HAP-1 (cell line): ENCODE results near the gene DDIT4.
A peak's percentile ranks its signal among the peaks of the same experiment; 100 is the strongest.
"Not testable (repeated sequence)": the region's sequence is repeated elsewhere in the genome, so short reads cannot be mapped to it uniquely, and the experiment has no call there.

Source experiments
- DNase-seq, 2 experiments: peaks; one replicate each; pipeline ENCODE4 v3.0.0-alpha.2; 2016 to 2020; ENCODE audit warnings: low spot score in 2 of 2
- H3K27me3 ChIP-seq: fragments of 250-450 bp; sonication (Bioruptor Pico); 2 replicates; pipeline ENCODE4 v1.5.1; 2020; ENCODE audit warnings: low read depth, mild to moderate bottlenecking, moderate library complexity
- H3K36me3 ChIP-seq: fragments of 250-450 bp; sonication (Bioruptor Pico); replicated peaks from 2 replicates; pipeline ENCODE4 v1.5.1; 2020; ENCODE audit warnings: mild to moderate bottlenecking
- H3K4me1 ChIP-seq: fragments of 250-450 bp; sonication (Bioruptor Pico); 2 replicates; pipeline ENCODE4 v1.5.1; 2020; ENCODE audit warnings: mild to moderate bottlenecking
- H3K4me3 ChIP-seq: fragments of 250-450 bp; sonication (Bioruptor Pico); 2 replicates; pipeline ENCODE4 v1.5.1; 2020; ENCODE audit warnings: mild to moderate bottlenecking, moderate library complexity
- H3K9me3 ChIP-seq: fragments of 250-450 bp; sonication (Bioruptor Pico); 2 replicates; pipeline ENCODE4 v1.5.1; 2020; ENCODE audit warnings: mild to moderate bottlenecking, moderate library complexity
- in situ Hi-C: fragments of 300-500 bp; cut with MboI; formaldehyde crosslinking; loops from 3 replicates; pipeline ENCODE4 v1.14.3; 2020; ENCODE audit warnings: low sequenced_read_pairs, inconsistent platforms, mixed read lengths

Gene DDIT4

GRCh38 chr10:72241691-72242252 is 32.0 kb upstream of the DDIT4 start:
- H3K36me3 ChIP-seq: no peaks in the 10 kb centered on the region
- no peak for DNase-seq
- H3K4me1 ChIP-seq: peaks cover 6% of the 10 kb centered on the region; the same call in 1 of the 2 replicates
- H3K4me3 ChIP-seq: no peak overlapping the region
- H3K9me3 ChIP-seq: no peaks in the 10 kb centered on the region
- in situ Hi-C loops: no loop called here
- no peaks in the 10 kb centered on the region for H3K27me3 ChIP-seq

- H3K4me3 ChIP-seq: no peak overlapping the region
- no peaks in the 10 kb centered on the region for H3K9me3 ChIP-seq
- DNase-seq: no peak
- no peaks in the 10 kb centered on the region for H3K27me3 ChIP-seq
- peaks cover 6% of the 10 kb centered on the region; the same call in 1 of the 2 replicates for H3K4me1 ChIP-seq
- no peaks in the 10 kb centered on the region for H3K36me3 ChIP-seq
- in situ Hi-C loops: no loop called here
Observed at GRCh38 chr10:72242675-72243074, 31.0 kb upstream of the DDIT4 start.

DNA sequence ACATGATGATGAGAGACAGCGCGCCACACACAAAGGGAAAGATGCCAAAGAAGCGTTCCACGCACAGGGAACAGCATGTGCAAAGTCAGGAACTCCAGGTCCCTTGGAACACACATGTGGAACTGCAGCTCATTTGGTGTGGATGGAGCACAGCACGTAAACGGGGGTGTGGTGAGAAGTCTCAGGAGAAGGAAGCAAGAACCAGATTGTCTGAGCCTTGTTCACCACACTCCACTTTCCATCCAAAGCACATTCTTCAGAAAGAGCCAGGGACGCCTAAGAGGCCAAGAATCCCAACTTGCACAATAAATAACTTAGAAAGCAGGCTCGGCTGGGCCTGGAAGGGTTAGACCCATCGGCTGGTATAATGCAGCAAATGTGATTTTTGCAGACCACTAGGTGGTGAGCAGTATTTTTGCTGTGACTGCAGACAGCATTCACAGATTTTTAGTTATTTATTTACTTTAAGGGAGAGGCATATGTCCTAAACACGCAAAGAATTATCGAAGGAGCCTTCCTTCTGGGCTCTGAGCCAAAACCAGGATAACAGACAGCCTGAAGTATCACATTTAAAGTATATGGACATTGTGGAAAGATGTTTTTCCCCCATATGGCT is 29.8 kb upstream of the DDIT4 start:
- H3K36me3 ChIP-seq: no peaks in the 10 kb centered on the region
- in situ Hi-C loops: no loop called here
- no peak overlapping the region for H3K4me3 ChIP-seq
- H3K4me1 ChIP-seq: peaks cover 13% of the 10 kb centered on the region
- DNase-seq: peak; percentile 19 to 45
- H3K27me3 ChIP-seq: no peaks in the 10 kb centered on the region
- no peaks in the 10 kb centered on the region for H3K9me3 ChIP-seq

- no peaks in the 10 kb centered on the region for H3K27me3 ChIP-seq
- no peak overlapping the region for H3K4me3 ChIP-seq
- no peaks in the 10 kb centered on the region for H3K9me3 ChIP-seq
- in situ Hi-C loops: no loop called here
- peaks cover 13% of the 10 kb centered on the region for H3K4me1 ChIP-seq
- H3K36me3 ChIP-seq: no peaks in the 10 kb centered on the region
- no peak for DNase-seq
Observed at GRCh38 chr10:72244573-72245038, 29.1 kb upstream of the DDIT4 start.

DNA sequence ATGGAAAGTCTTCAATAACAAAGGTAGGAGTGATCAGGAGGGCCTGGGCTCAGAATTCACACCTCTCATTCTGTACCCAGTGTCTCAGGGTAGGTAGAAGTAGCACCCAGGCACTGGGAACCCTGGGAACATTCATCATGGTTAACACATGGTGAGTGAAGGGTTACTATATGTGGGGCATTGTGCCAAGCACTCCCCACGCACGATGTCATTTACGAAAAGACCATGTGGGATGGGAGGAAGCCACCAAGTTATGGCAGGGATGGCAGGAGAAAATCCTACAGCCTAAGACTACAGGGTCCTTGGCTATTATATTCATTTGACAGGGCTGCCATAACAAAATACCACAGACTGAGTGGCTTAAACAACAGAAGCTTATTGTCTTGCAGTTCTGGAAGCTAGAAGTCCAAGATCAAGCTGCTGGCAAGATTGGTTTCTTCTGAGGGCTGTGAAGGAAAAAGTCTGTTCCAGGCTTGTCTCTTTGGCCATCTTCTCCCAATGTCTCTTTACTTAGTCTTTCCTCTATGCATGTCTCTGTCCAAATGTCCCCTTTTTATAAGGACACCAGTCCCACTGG is 27.7 kb upstream of the DDIT4 start:
- in situ Hi-C loops: no loop called here
- Histone ChIP-seq H3K4me3 (no peak overlapping the region), H3K36me3 (no peaks in the 10 kb centered on the region), H3K27me3 (no peaks in the 10 kb centered on the region), H3K4me1 (peaks cover 13% of the 10 kb centered on the region), H3K9me3 (no peaks in the 10 kb centered on the region)
- DNase-seq: no peak

- in situ Hi-C loops: no loop called here
- H3K4me1 ChIP-seq: peaks cover 13% of the 10 kb centered on the region
- peak; percentile 19 to 51 for DNase-seq
Observed at GRCh38 chr10:72248468-72249151, 25.1 kb upstream of the DDIT4 start.

GRCh38 chr10:72249176-72249862 is 24.4 kb upstream of the DDIT4 start:
- H3K9me3 ChIP-seq, H3K4me1 ChIP-seq, in situ Hi-C loops, DNase-seq, H3K4me3 ChIP-seq, H3K27me3 ChIP-seq, H3K36me3 ChIP-seq: not testable (repeated sequence)

More at GRCh38 chr10:72248468-72249151, 25.1 kb upstream of the DDIT4 start:
- Histone ChIP-seq H3K27me3 (no peaks in the 10 kb centered on the region), H3K4me3 (no peak overlapping the region), H3K36me3 (no peaks in the 10 kb centered on the region), H3K9me3 (no peaks in the 10 kb centered on the region)

GRCh38 chr10:72250666-72251065 is 23.1 kb upstream of the DDIT4 start:
- in situ Hi-C loops: no loop called here
- Histone ChIP-seq H3K27me3 (no peaks in the 10 kb centered on the region), H3K4me3 (no peak overlapping the region), H3K36me3 (no peaks in the 10 kb centered on the region), H3K4me1 (peaks cover 15% of the 10 kb centered on the region), H3K9me3 (no peaks in the 10 kb centered on the region)
- no peak for DNase-seq

DNA sequence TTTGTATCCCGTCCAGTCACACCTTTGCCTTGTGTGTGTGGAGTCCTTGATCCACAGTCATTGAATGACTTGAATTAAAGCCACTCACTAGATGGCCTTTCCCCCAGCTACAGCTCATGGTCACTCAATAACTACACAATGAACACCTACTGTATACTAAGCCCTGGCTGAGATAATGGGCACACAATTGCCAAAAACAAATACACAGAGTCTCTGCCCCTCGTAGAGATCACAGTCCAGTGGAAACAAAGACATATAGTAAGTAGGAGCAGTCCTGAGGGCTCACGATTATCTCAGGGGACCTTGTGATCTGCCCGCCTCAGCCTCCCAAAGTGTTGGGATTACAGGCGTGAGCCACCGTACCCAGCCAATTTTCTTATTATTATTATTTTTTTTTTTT is 22.1 kb upstream of the DDIT4 start:
- Histone ChIP-seq H3K9me3 (no peaks in the 10 kb centered on the region), H3K4me3 (no peak overlapping the region), H3K27me3 (no peaks in the 10 kb centered on the region), H3K36me3 (no peaks in the 10 kb centered on the region), H3K4me1 (peaks cover 15% of the 10 kb centered on the region)
- in situ Hi-C loops: no loop called here
- no peak for DNase-seq

DNA sequence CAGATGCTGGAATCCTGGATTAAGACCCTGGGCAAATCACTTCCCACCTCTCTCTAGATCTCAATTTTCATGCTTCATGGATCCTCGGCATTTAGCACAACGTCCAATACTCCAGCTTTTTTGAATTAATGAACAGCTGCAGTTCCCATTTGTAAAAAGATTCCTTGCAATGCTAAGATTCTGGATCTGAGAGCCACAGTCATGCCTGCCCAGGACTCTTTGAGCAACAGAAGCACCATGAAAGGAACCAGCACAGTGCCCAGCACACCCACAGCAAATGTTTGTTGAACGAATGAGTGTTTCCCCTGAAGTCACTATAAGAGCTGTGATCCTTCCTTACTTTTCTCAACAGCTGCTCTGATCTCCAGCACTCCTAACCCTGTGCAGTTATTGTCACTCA is 20.8 kb upstream of the DDIT4 start:
- no peaks in the 10 kb centered on the region for H3K9me3 ChIP-seq
- peaks cover 15% of the 10 kb centered on the region for H3K4me1 ChIP-seq
- no peak overlapping the region for H3K4me3 ChIP-seq
- in situ Hi-C loops: no loop called here
- H3K36me3 ChIP-seq: no peaks in the 10 kb centered on the region
- H3K27me3 ChIP-seq: no peaks in the 10 kb centered on the region
- DNase-seq: no peak

- no peak for DNase-seq
- in situ Hi-C loops: no loop called here
- no peaks in the 10 kb centered on the region for H3K9me3 ChIP-seq
Observed at GRCh38 chr10:72253578-72253977, 20.1 kb upstream of the DDIT4 start.

DNA sequence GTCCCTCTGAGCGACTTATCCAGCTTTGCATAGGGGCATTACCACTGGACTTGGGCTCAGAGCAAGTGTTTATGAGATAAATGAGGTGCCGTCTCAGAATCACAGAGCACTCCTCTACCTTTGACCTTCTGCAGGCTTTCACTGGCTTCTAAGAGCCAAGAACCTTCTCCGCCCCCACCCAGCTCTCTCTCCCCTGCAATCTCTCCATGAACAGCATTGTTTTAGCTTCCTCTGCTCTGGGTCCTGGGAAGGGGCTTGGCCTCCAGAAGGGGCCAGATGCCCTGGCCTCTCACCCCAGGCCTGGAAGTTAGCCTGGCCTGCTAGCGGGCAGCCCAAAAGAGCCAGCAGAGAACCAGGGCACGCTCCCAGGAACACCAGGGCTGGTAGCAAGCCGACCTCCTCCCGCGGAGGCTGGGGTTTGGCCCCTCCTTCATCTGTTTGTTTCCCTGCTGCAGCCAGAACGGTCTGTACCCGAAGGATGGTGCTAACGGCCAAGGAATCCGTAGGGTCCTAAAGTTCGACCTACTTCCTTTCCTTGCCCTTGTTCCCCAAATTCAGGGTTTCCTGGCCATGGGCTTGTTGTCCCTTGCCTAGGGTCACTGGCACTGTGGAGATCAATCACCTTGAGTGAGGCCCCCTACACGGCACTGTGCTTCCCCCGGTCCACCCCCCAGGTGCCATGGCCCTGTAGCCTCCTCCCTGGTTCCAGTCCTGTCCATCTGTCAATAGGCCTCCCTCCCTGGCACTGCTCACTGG is 18.7 kb upstream of the DDIT4 start:
- in situ Hi-C loops: no loop called here
- DNase-seq: peak; percentile 72 to 82
- H3K4me1 ChIP-seq: peaks cover 24% of the 10 kb centered on the region
- H3K4me3 ChIP-seq: no peak overlapping the region
- no peaks in the 10 kb centered on the region for H3K27me3 ChIP-seq
- no peaks in the 10 kb centered on the region for H3K36me3 ChIP-seq
- no peaks in the 10 kb centered on the region for H3K9me3 ChIP-seq

More at GRCh38 chr10:72253578-72253977, 20.1 kb upstream of the DDIT4 start:
- Histone ChIP-seq H3K4me3 (no peak overlapping the region), H3K36me3 (no peaks in the 10 kb centered on the region), H3K27me3 (no peaks in the 10 kb centered on the region), H3K4me1 (peaks cover 15% of the 10 kb centered on the region)
